LoVo (cell line): ENCODE measurements around the gene CISD1.

ENCODE experiments used
- DNase-seq: peaks from one replicate; pipeline ENCODE4 v3.0.0-alpha.2; 2016; ENCODE audit warnings: low spot score

The CISD1 gene

GRCh38 chr10:58266003-58266825, 2.7 kb upstream of the CISD1 start:
- no peak for DNase-seq

DNA sequence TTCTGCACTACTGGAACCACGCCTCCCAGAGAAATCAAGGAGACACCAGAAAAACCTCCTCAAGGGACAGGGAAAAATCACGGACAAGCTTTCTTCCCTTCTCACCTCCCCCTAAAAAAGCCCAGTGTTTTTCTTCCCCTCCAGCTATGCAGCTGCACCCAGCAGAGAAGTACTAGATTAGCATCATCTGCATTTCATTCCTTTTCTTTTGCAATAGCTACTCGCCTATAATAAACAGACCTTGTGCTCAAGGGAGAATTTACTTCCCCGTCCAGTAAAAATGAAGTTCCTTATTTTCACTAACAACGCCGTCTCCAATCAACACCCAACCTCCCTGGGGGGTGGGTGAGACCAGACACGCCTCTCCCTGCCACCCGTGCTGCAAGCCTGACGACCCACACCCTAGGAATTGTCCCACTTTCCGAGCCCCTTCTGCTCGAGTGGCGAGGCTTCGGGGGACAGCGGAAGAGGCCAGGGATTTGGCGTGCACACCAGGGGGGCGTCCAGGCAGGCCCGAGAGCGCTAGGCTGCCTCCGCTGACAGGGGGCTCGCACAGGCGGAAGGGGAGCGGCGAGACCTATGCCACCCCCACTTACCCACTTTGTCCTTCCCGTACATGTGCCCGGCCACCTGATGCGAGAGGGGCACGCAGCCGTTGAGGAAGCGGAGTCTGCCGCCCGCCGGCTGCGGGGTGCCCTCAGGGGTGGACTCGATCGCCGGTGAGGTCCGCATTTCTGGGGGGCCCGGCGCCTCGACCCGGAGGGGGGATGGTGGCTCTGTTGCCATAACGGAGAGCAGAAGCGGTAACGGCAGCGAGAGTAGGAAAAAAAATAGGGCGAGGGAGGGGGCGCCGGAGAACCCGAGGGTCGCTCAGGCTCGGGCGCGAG, 1.9 kb upstream of the CISD1 start:
- peak; percentile 57 for DNase-seq

DNA sequence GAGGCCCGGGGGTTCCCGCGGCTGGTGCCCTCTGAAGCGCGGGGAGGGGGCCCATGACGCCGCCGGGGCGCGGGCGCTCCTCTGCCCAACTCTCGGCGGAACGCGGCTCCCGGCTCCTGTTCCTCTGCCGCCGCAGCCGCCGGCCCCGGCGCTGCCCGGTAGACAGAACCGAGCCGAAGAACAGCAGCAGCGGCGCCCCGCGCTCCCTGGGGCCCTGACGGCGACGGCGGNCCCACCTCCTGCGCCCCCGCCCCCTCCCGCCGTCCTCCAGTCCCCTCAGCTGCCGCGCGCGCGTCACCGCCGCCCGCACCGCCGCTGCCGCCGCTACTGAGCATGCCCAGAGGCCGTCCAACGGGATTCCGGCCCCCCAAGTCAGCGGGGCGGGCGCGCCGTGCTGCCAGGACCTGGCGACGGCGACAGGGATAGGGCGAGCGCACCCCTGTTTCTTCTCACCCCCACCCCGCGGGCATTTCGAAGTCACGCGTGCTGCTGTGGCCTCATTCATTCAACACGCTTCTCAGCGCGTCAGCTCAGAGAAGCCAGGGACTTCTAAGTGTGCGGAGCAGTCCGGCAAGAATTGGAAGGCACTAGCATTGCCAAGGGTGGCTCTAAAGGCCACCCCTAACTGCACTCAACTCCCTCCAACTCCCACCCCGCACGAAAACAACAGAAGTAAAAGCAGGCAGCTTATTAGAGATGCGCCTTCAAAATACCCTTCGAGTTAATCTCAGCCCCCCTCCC, 1.1 kb upstream of the CISD1 start, which contains the start of gene IPMK:
TSS of gene IPMK (minus strand) at position 182 of the 741 bp plus-strand sequence. CDS start 283 bp downstream, outside the sequence.
- peak; percentile 91 for DNase-seq

DNA sequence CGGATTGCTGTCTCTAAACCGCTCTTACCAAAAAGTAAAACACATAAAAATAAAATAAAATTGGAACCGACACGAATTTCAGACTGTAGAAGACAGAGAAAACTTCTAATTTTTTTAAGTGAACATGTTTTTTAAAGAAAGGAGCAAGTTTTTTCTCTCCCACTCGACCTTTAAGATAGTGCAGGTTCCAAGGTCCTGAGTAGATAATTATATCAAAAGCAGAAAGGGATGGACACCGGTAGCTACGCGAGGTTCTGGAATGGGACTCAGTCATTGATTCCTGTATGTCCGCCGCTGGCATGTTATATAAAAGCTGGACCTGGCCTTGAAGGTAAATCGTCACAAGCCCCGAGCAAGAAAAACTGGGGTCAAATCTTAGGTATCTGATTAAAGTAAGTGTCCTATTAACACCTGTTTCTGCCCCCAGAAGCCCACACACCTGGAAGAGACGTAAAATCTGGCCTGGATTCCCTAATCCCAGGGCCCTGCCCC, 462 bp upstream of the CISD1 start:
- no peak for DNase-seq

DNA sequence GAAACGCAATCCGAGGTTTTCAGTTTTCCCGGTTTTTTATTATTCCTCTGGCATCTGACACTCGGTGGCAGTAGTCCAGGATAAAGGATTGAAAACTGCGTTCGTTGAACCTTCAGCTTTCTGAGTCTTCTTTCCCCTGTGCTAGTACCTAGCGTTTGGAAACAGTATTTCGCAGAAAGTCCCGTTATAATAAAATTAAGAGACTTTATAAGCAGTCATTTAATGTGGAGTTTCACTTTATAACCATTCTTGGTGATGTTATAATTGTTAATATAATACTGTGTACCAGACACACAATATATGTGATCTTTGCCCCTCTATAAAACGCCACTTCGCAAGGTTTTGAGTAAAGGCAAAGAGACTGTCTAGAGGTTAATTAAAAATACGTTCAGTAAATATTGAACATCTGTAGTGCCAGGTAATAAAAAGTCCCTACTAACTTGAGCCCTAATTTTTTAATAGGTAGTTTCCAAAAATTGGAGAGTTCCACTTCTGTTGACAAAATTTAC, 874 bp downstream of the CISD1 start:
- DNase-seq = no peak

DNA sequence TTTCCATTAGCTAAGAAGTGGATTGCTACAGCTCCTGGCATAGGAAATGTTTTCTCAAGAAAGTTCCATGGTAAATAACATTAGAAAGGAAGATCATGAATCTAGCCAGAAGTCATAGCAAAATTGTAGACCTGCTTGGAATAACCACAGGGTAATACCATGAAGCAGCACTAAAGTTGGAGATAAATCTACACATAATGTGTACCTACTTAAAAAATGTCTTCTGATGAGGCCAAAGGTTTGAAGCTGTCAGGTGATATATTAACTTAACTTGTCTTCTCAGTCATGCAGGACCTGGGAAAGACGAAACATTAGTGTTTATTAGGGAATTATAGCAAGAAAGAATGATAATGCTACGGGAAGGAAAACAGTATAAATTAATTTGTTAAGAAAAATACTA, 6.3 kb downstream of the CISD1 start:
- no peak for DNase-seq

- DNase-seq = no peak
These were observed 6.9 kb downstream of the CISD1 start for GRCh38 chr10:58275908-58276307.

- no peak for DNase-seq
These were observed 9.5 kb downstream of the CISD1 start for GRCh38 chr10:58278274-58278961.

- DNase-seq = no peak
These were observed 10.0 kb downstream of the CISD1 start for GRCh38 chr10:58278962-58279307.

- DNase-seq = no peak
These were observed 11.5 kb downstream of the CISD1 start for GRCh38 chr10:58280477-58280876.

- no peak for DNase-seq
These were observed 12.3 kb downstream of the CISD1 start for GRCh38 chr10:58281092-58281752.

DNA sequence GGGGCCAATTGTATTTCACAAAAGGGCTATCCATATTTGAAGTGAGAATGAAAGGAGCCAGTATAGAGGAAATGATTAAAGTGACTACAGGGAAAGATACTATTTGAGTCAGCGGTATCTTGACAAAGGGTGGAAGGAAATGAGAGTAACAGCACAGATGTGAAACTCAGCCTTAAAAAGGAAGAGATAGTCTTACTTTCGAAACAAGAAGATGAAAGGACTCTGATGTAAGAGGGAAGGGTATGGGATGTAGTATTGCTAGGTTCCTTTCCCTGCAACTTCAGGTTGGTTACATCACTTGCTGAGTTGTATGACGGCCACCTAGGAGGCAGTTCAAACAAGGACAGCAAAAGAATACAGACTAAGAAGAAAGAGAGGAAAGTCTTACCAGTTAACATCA, 13.7 kb downstream of the CISD1 start:
- no peak for DNase-seq

DNA sequence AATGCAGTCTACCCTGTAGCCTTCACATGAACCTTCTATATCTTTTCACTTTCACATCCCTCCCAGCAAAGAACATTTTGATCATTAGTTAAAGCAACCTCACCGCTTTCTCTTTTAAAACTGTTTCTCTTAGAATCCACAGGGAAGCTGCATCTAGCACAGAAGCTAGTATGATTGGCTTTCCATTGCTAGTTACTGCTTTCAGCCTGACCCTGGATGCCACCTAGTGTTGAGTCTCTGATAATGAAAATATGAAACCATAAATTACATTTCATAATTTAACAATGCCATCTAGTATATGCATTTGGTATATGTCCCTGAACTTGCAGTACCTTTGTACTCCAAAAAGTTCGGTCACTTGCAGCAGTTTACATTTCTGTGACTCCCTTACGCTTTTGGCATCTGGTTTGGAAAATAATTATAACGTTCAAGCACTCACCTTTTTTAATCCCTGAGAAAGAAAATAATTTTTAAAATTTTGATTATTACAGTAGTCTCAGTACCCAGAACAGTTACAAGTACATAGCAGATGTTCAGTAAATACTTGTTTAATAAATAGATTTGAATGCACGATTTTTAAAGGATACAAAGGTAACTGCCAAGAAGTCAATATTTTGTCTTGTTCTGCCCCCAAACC, 22.7 kb downstream of the CISD1 start:
- peak; percentile 60 for DNase-seq

DNA sequence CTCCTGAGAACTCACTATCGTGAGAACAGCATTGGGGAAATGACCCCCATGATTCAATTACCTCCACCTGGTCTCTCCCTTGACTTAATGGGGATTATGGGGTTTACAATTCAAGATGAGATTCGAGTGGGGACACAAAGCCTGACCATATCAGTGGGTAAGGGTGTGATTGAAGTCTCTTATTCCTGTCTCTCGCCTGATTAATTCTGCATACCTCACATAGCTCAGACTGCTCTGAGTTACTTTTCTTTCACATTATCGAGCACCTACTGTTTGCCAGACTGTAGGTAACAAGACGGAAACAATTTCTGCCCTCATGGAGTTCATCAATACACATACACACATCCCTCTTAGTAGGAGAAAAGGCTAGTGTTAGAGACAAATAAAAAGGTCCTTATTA, 25.0 kb downstream of the CISD1 start:
- no peak for DNase-seq

GRCh38 chr10:58299580-58299979, 30.6 kb downstream of the CISD1 start:
- peak; percentile 63 for DNase-seq

GRCh38 chr10:58300676-58301075, 31.7 kb downstream of the CISD1 start:
- no peak for DNase-seq

DNA sequence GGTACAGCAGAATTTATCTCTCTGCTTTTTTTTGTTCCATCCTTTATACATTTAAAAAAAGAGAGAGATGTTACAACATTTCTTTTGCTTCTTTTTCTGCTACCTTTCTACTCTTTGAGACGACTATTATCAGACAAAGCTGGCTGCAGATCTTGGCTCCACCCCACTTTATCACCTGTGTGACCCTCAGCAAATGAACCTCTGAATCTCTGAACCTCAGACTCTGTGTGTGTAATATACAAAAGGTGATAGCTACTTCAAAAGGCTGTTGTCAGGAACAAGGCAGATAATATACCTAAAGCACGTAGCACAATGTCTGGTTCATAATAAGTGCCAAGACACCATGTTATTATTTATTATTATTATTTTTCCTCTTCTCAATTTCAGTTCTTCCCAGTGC, 33.3 kb downstream of the CISD1 start:
- DNase-seq = no peak

- DNase-seq = no peak
These were observed 35.2 kb downstream of the CISD1 start for GRCh38 chr10:58304099-58304633.

DNA sequence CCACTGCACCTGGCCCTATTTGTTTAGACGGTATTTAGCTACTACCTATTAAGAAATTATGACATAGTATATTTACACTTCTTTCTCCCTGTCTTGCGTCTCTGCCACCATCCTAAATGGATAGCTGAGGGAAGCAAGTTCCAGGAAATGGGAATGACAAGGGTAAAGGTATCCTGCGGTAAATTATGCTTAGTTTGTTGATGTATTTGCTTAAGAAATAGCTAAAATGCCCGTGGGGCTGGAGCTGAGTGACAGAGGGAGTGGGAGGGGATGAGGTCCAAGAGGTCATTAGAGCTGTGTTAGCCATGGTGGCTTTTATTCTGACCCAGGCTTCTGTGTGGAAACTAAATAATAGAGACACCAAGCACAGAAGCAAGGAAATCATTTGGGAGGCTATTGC, 36.9 kb downstream of the CISD1 start:
- DNase-seq = no peak

GRCh38 chr10:58307676-58308075, 38.7 kb downstream of the CISD1 start:
- no peak for DNase-seq
